Neural cell (in vitro differentiated cells): ENCODE measurements around the gene PIGB.

Experiments used
- CTCF ChIP-seq: fragments of 450-650 bp; IDR thresholded peaks from 2 replicates; pipeline ENCODE4 v1.5.1; 2014; ENCODE audit warnings: antibody characterized with exemption, mild to moderate bottlenecking, moderate library complexity; ENCODE audit not compliant: poor library complexity, severe bottlenecking
- EP300 ChIP-seq: fragments of 450-650 bp; conservative IDR thresholded peaks from 2 replicates; pipeline ENCODE4 v1.6.1; 2014; ENCODE audit warnings: antibody characterized with exemption, mild to moderate bottlenecking, moderate library complexity; ENCODE audit not compliant: poor library complexity, severe bottlenecking
- EZH2 ChIP-seq: fragments of 200-600, 300-800 bp; shearing (Covaris generic), sonication (generic); IDR thresholded peaks from 2 replicates; pipeline ENCODE4 v1.6.1; 2014; ENCODE audit warnings: antibody characterized with exemption, low read length, borderline replicate concordance, mild to moderate bottlenecking; ENCODE audit not compliant: insufficient read depth, poor library complexity, severe bottlenecking
- POLR2AphosphoS5 ChIP-seq: IDR thresholded peaks from 2 replicates; pipeline ENCODE4 v1.6.1; 2012
- RAD21 ChIP-seq: fragments of 450-650 bp; conservative IDR thresholded peaks from 2 replicates; pipeline ENCODE4 v1.6.1; 2014; ENCODE audit warnings: antibody characterized with exemption, mild to moderate bottlenecking, moderate library complexity
- TAF1 ChIP-seq: IDR thresholded peaks from 2 replicates; pipeline ENCODE4 v1.6.1; 2012; ENCODE audit warnings: low read depth

- TF ChIP-seq EP300 = no peak
- TF ChIP-seq CTCF = no peak
- TF ChIP-seq EZH2 = no peak
- TF ChIP-seq POLR2AphosphoS5 = no peak
- no peak for TF ChIP-seq RAD21
- no peak for TF ChIP-seq TAF1
These were observed 42.0 kb downstream of the PIGB start for GRCh38 chr15:55361048-55361447.
